Coronary artery (tissue), 2 donors: Measurements from ENCODE around the gene SNRPA1.
A peak's percentile ranks its signal among the peaks of the same experiment; 100 is the strongest.
"Not testable (repeated sequence)": the region's sequence is repeated elsewhere in the genome, so short reads cannot be mapped to it uniquely, and the experiment has no call there.

Source experiments
- DNase-seq: peaks from one replicate; pipeline ENCODE4 v3.0.0-alpha.2; 2017; ENCODE audit warnings: low spot score
- H3K27ac ChIP-seq, 2 donors: fragments of 200-600 bp; sonication (generic); one replicate each; pipeline ENCODE4 v1.5.1; 2016 to 2019
- H3K4me3 ChIP-seq: fragments of 200-600 bp; sonication (generic); 2 replicates; pipeline ENCODE4 v1.5.1; 2016; ENCODE audit warnings: mild to moderate bottlenecking, moderate library complexity
- CTCF ChIP-seq: fragments of 200-600 bp; sonication (generic); IDR thresholded peaks from one replicate; pipeline ENCODE4 v1.5.1; 2019; ENCODE audit warnings: antibody characterized with exemption

Gene SNRPA1

GRCh38 chr15:101288905-101289513, 6.0 kb downstream of the SNRPA1 start:
- no peak for DNase-seq
- H3K27ac ChIP-seq: no peak overlapping the region
- H3K4me3 ChIP-seq: no peak overlapping the region
- TF ChIP-seq CTCF: no peak

DNA sequence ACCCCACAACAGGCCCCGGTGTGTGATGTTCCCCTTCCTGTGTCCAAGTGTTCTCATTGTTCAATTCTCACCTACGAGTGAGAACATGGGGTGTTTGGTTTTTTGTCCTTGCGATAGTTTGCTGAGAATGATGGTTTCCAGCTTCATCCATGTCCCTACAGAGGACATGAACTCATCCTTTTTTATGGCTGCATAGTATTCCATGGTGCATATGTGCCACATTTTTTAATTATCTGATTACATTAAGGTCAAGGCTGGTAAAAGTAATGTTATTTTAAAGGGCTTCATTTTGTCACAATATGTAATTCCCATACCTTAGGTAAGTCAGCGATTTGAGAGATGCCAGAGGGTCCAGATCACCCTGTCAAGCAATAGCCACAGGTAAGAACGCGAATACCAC, 7.7 kb downstream of the SNRPA1 start:
- H3K4me3 ChIP-seq, DNase-seq, H3K27ac ChIP-seq: not testable (repeated sequence)

- TF ChIP-seq CTCF: no peak
- H3K27ac ChIP-seq: no peak overlapping the region
- no peak for DNase-seq
- no peak overlapping the region for H3K4me3 ChIP-seq
Observed at GRCh38 chr15:101286471-101287114, 8.5 kb downstream of the SNRPA1 start.

DNA sequence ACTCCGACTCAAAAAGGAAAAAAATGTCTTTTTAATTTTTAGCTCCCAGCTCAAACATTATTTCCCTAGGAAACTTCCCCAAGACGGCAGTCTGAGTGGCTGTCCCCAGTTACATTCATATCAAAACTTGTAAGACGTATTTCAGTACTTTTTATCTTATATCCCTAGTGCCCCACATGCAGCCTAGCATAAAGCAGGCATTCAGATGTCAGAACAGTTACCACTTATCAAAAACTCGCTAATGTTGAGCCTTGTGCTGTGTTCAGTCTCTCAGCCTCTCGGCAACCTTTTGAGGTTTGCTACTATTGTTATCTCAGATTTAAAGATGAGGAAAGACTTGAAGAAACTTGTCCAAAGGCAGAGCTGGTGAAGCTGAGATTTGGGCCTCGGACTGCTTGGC, 11.1 kb downstream of the SNRPA1 start:
- no peak for TF ChIP-seq CTCF

DNA sequence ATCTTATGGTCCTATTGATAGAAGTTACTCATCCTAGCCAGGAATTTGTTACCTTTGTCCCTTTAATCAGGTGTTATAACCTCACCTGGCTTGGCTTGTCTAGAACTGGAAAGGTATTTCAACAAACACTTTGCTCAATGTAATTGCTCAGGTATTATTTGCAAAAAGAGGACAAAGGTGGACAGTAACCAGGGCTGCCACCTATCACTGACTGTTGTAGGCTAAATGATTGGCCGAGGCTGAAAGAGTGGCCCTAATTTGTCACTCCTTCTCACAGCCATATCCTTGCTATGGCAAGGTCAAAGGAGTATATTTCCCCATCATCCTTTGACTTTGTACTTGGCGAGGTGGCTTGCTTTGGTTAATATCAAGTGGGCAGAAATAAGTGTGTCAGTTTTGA, 15.0 kb downstream of the SNRPA1 start:
- Histone ChIP-seq H3K27ac (no peak overlapping the region), H3K4me3 (no peak overlapping the region)
- no peak for DNase-seq
- TF ChIP-seq CTCF: no peak

More for the DNA sequence above, 11.1 kb downstream of the SNRPA1 start:
- Histone ChIP-seq H3K27ac (no peak overlapping the region), H3K4me3 (no peak overlapping the region)
- DNase-seq: no peak

DNA sequence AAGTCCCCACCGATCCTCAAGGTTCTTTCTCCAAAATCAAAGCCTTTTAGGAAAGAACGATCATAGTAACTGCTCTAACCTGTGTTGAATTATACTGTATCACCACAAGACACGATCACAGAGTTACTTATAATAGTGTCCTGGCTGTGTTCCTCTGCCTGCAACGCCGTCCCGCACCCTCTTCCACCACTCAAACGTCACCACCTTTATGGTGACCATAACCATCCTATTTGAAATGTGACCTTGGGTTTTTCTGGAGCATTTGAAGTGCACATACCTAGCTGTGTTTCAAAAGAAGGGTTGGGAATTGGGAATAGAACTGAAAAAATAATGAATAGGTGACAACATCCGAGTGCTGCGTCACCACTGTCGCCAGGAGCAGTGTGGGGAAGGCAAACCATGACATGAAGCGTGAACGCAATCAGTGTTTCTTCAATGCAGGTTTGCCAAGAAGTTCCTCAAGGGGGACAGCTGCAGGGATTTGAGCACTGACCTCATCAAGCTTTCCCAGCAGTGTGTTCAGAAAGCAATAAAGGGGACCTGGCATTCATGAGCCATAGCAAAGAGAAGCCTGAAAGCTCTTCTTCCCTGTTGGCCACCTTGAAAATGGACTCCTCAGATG, 17.0 kb downstream of the SNRPA1 start:
- DNase-seq: no peak
- Histone ChIP-seq H3K4me3 (peak overlapping the region; percentile 83), H3K27ac (peak overlapping the region; percentile 86 to 96)
- TF ChIP-seq CTCF: no peak

GRCh38 chr15:101277038-101277822, 17.8 kb downstream of the SNRPA1 start, which contains the start of gene SELENOS:
SELENOS (minus strand) TSS chr15:101277485; CDS start chr15:101277417, 68 bp downstream.
- peak; percentile 92 for DNase-seq
- H3K4me3 ChIP-seq: peak within 1 kb of the TSS; percentile 83
- TF ChIP-seq CTCF: no peak
- peak within 1 kb of the TSS; percentile 86 to 96 for H3K27ac ChIP-seq
